NCI-H526 treated with DMSO at 0.1 percent for 48 hours (cell line): ENCODE measurements around the gene SHISA6.

Experiments used
- DNase-seq: peaks from one replicate; lab custom pipeline; 2025; lab: John Stamatoyannopoulos, UW

Gene SHISA6

DNA sequence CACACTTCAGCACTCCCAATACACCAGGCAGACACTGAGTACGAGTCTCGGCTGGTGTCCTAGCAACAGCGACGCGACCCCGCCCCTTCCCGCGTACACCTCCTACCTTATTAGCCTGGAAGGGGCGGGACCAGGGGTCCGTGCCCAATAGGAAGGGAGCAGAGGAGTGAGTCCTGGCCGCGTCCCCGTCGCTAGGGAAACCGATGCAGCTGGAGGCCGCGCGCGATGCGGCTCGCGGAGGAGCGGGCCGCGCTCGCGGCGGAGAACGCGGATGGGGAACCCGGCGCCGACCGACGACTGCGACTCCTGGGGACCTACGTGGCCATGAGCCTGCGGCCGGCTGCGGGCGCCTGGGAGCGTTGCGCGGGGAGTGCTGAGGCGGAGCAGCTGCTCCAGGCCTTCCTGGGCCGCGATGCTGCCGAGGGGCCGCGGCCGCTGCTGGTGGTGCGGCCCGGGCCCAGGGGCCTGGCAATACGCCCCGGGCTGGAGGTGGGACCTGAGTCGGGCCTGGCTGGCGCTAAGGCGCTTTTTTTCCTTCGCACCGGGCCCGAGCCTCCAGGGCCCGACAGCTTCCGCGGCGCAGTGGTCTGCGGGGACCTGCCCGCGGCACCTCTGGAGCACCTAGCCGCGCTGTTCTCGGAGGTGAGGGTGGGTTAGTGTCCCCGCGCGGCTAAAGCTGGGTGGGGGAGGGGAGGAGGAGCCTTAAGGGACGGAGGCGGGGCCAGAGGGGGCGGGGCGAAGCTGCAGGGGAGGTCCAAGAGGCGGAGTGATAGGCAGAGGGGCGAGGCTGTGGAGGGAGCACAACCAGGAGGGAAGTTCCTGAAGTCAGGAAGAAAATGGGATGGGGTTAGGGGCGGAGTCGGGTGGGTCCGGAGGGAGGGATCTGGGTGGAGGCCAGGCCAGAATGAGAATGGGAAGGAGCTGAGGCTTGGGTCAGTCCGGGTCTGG lies 357.5 kb downstream of the SHISA6 start, which contains the start of gene DNAH9:
Gene DNAH9 (plus strand): TSS at position 197 of the 948 bp plus-strand sequence. CDS start 29 bp downstream, at position 226.
- peak; percentile 70 for DNase-seq

DNA sequence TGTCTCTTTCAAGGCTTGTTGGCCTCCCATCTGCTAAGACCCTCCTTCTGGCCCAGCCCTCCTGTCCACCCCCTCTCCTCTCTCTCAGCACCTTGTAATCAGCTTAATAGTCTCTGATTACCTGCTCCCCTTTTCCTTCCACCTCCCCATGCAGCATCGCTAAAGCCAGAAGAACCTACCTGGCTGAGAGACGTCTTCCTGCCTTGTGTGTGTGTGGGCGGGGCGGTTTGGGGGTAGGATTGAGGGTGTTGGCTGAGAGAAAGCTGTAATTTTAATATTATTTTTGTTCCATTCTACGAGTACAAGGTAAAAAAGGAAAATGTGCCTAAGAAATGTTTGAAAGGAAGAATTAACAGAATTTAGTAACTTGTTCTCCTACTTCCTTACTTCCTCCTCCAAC lies 360.6 kb downstream of the SHISA6 start:
- no peak for DNase-seq

DNA sequence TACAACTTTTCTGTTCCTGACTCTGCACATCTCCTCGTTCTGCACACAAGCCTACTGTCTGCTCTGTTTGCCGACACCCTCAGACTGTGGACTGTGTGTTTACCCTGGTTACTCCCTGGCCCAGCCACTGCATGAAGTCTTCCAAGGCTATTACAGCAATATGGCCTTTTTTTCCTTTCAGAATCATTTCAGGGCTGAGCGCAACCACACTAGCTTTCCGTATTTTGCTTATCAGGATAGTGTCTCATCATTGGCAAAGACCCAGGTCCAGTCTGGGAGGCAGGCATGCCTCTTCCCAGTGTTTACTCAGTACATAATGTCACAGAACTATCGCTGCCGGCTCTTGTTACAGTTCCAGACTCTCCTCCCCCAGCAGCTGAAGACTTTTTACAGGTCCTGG lies 367.4 kb downstream of the SHISA6 start:
- DNase-seq = peak; percentile 0

DNA sequence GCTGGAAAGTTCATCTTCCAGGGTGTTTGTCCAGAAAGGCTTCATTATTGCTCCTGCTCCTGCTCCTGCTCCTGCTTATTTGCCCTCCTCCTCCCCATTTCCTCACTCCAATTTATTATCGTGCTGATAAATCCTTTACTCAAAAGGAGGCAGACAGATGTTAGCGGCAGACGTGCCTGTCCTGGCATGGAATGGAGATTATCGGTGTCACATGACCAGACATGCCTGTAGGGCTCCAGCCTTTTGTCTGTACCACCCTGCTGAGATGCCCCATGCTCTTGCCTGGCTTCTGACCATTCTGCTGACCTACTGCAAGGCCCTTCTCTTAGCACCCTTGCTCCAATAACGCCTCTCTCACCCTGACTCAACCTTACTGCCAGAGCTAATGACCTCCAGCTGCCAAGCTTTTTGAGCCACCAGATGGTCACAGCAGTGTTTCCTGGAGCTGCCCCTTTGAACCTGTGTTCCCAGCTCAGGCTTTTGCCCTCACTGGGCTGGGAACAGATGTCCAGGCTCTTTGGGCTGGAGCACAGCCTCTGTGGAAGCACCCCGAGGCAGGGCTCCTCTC lies 370.1 kb downstream of the SHISA6 start:
- no peak for DNase-seq

DNA sequence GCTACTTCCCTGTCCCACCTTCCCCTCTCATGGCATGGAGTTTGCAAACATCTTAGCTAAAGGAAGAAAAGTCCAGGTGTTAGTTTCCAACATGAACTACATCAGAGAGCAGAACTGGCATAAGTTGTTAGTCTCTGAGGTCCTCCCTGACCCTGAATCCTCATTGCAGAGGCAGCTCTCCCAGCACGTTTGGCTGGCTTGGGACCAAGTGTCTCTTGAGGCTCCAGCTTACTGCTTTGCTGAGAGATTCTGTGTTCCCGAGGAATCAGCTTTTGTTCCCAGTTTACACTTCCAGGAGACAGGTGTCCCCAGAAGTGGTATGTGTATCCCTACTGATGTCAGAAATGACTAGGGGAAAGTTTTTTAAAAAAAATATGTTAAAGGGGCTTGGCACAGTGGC lies 371.9 kb downstream of the SHISA6 start:
- DNase-seq = no peak
